Measurements from ENCODE around the gene TFPI. TPM values are rescaled to one million over a fixed set of nuclear protein-coding genes. Genes with fewer than 3 reads are reported as not detected.

TFPI gene
- total RNA-seq, 1 donor from 2014 or later: 0.59 TPM

DNA sequence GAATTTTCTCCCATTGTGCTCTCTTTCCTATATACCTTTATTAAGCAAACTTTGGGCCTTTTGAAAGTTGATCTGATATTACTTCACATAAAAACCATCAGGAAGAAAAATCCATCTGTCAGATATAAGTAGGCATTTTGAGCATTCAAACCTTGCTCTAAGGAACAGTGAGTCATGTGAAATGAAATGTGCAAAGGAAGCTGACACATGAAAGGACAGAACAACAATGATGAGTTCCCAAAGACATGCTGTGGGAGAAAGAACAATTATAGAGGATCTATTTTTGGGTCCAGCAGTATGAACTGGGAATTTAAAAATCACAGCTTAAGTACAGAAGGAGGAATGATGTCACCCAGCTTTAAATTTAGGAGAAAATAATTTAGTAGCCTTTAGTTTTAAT, 124.2 kb downstream of the TFPI start:
- no peaks in the 10 kb centered on the region for H3K9me3 Mint-ChIP-seq (ENCODE audit: unreplicated experiment)
- DNase-seq: no peak
- no peaks in the 10 kb centered on the region for H3K36me3 Mint-ChIP-seq (ENCODE audit: unreplicated experiment)
- H3K27me3 Mint-ChIP-seq (ENCODE audit: unreplicated experiment): no peaks in the 10 kb centered on the region
- no peak overlapping the region for H3K4me3 Mint-ChIP-seq (ENCODE audit: unreplicated experiment)
- H3K27ac Mint-ChIP-seq (ENCODE audit: unreplicated experiment): no peak overlapping the region
- TF ChIP-seq, protein P1, sequence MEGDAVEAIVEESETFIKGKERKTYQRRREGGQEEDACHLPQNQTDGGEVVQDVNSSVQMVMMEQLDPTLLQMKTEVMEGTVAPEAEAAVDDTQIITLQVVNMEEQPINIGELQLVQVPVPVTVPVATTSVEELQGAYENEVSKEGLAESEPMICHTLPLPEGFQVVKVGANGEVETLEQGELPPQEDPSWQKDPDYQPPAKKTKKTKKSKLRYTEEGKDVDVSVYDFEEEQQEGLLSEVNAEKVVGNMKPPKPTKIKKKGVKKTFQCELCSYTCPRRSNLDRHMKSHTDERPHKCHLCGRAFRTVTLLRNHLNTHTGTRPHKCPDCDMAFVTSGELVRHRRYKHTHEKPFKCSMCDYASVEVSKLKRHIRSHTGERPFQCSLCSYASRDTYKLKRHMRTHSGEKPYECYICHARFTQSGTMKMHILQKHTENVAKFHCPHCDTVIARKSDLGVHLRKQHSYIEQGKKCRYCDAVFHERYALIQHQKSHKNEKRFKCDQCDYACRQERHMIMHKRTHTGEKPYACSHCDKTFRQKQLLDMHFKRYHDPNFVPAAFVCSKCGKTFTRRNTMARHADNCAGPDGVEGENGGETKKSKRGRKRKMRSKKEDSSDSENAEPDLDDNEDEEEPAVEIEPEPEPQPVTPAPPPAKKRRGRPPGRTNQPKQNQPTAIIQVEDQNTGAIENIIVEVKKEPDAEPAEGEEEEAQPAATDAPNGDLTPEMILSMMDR (IDR thresholded peaks at IDR 0.05; ENCODE audit: partially characterized antibody, unreplicated experiment): no peak
- no peaks in the 10 kb centered on the region for H3K4me1 Mint-ChIP-seq (ENCODE audit: low read depth, unreplicated experiment)

GRCh38 chr2:187424146-187424545, 130.1 kb downstream of the TFPI start:
- H3K27ac Mint-ChIP-seq (ENCODE audit: unreplicated experiment): no peak overlapping the region
- no peak overlapping the region for H3K4me3 Mint-ChIP-seq (ENCODE audit: unreplicated experiment)
- TF ChIP-seq, protein P1 (IDR thresholded peaks at IDR 0.05; ENCODE audit: partially characterized antibody, unreplicated experiment): no peak
- DNase-seq: no peak
- no peaks in the 10 kb centered on the region for H3K36me3 Mint-ChIP-seq (ENCODE audit: unreplicated experiment)
- H3K4me1 Mint-ChIP-seq (ENCODE audit: low read depth, unreplicated experiment): no peaks in the 10 kb centered on the region
- H3K9me3 Mint-ChIP-seq (ENCODE audit: unreplicated experiment): no peaks in the 10 kb centered on the region
- no peaks in the 10 kb centered on the region for H3K27me3 Mint-ChIP-seq (ENCODE audit: unreplicated experiment)

DNA sequence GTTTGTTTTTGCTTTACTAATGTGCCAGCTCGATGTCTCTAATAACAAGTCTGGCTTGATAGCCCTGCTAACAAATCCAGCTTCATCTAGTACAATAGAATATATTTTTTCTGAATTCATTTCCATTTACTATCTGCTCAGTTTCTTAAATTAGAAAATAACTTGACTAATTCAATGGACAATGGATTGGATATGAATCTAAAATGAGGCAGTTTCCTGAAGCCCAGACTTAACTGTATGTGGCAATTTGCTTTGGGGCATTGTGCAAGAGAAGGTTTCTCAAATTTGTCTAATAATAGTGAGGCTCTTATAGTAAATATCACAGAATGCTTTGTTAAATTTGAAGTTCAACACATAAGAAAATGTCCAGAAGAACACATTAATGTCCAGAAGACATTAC, 132.0 kb downstream of the TFPI start:
- H3K4me3 Mint-ChIP-seq (ENCODE audit: unreplicated experiment): no peak overlapping the region
- H3K9me3 Mint-ChIP-seq (ENCODE audit: unreplicated experiment): no peaks in the 10 kb centered on the region
- TF ChIP-seq, protein P1 (IDR thresholded peaks at IDR 0.05; ENCODE audit: partially characterized antibody, unreplicated experiment): no peak
- no peak for DNase-seq
- no peaks in the 10 kb centered on the region for H3K27me3 Mint-ChIP-seq (ENCODE audit: unreplicated experiment)
- no peak overlapping the region for H3K27ac Mint-ChIP-seq (ENCODE audit: unreplicated experiment)
- no peaks in the 10 kb centered on the region for H3K36me3 Mint-ChIP-seq (ENCODE audit: unreplicated experiment)
- no peaks in the 10 kb centered on the region for H3K4me1 Mint-ChIP-seq (ENCODE audit: low read depth, unreplicated experiment)

DNA sequence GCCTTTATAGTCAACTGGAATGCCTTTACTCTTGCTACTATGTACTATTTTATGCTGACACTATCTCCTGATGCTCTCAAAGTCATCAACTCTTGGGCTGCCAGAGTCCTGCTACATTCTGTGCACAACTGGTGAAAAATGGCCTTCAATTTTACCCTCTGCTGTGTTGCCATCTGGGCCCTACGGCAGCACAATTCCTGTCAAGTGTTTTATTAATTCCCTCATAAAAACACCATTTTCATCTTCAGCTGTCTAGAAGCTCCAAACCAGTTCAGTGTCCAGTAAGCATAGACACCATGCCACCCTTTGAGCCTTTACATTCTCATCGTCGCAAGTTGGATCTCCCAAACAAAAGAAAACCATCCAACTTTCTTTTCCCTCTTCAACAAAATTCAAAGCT, 132.7 kb downstream of the TFPI start:
- no peaks in the 10 kb centered on the region for H3K4me1 Mint-ChIP-seq (ENCODE audit: low read depth, unreplicated experiment)
- H3K9me3 Mint-ChIP-seq (ENCODE audit: unreplicated experiment): no peaks in the 10 kb centered on the region
- no peak overlapping the region for H3K27ac Mint-ChIP-seq (ENCODE audit: unreplicated experiment)
- TF ChIP-seq, protein P1 (IDR thresholded peaks at IDR 0.05; ENCODE audit: partially characterized antibody, unreplicated experiment): no peak
- no peak overlapping the region for H3K4me3 Mint-ChIP-seq (ENCODE audit: unreplicated experiment)
- no peaks in the 10 kb centered on the region for H3K36me3 Mint-ChIP-seq (ENCODE audit: unreplicated experiment)
- no peak for DNase-seq
- no peaks in the 10 kb centered on the region for H3K27me3 Mint-ChIP-seq (ENCODE audit: unreplicated experiment)

DNA sequence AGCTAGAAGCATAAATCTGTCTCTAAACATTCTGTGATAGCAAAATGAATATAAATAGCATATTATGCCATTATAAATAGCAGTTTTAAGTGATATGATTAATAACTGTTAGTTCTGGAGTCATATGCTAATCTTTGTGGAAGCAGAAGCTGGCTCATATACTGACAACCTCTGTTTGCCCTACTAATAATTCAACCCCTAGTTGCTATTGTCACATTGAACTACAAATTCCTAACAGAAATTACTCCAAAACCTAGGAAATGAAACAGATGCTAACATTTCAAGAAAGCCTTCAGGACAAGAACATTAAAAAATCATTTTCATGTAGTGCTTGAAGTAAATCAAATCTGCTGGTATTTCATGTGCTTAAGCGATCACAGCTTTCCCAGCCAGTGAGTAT, 134.4 kb downstream of the TFPI start:
- DNase-seq: no peak
- Mint-ChIP-seq H3K9me3 (ENCODE audit: unreplicated experiment) (no peaks in the 10 kb centered on the region), H3K36me3 (ENCODE audit: unreplicated experiment) (no peaks in the 10 kb centered on the region), H3K4me1 (ENCODE audit: low read depth, unreplicated experiment) (no peaks in the 10 kb centered on the region), H3K27ac (ENCODE audit: unreplicated experiment) (no peak overlapping the region), H3K4me3 (ENCODE audit: unreplicated experiment) (no peak overlapping the region), H3K27me3 (ENCODE audit: unreplicated experiment) (peaks cover 1% of the 10 kb centered on the region)
- TF ChIP-seq, protein P1 (IDR thresholded peaks at IDR 0.05; ENCODE audit: partially characterized antibody, unreplicated experiment): no peak
